ENCODE measurements around the gene FTO.

The FTO gene

GRCh38 chr16:53745753-53746266, 41.9 kb downstream of the FTO start:
- DNase-seq (ENCODE audit: low read depth, low spot score) = no peak
- peak overlapping the region; percentile 81 for H3K27ac ChIP-seq

- DNase-seq (ENCODE audit: low read depth, low spot score) = no peak
- H3K27ac ChIP-seq = no peak overlapping the region
Measured at GRCh38 chr16:53752560-53752959, 48.6 kb downstream of the FTO start.

GRCh38 chr16:53753431-53753830, 49.5 kb downstream of the FTO start:
- no peak overlapping the region for H3K27ac ChIP-seq
- no peak for DNase-seq (ENCODE audit: low read depth, low spot score)

GRCh38 chr16:53755026-53755910, 51.3 kb downstream of the FTO start:
- peak overlapping the region; percentile 12 for H3K27ac ChIP-seq
- peak; percentile 74 for DNase-seq (ENCODE audit: low read depth, low spot score)

- H3K27ac ChIP-seq = no peak overlapping the region
- DNase-seq (ENCODE audit: low read depth, low spot score) = no peak
Measured at GRCh38 chr16:53756275-53756996, 52.5 kb downstream of the FTO start.

- no peak for DNase-seq (ENCODE audit: low read depth, low spot score)
Measured at GRCh38 chr16:53757971-53758609, 54.1 kb downstream of the FTO start.

GRCh38 chr16:53761962-53762703, 58.2 kb downstream of the FTO start:
- no peak for DNase-seq (ENCODE audit: low read depth, low spot score)
- H3K27ac ChIP-seq = no peak overlapping the region

More at GRCh38 chr16:53757971-53758609, 54.1 kb downstream of the FTO start:
- no peak overlapping the region for H3K27ac ChIP-seq

- no peak overlapping the region for H3K27ac ChIP-seq
- no peak for DNase-seq (ENCODE audit: low read depth, low spot score)
Measured at GRCh38 chr16:53766304-53767016, 62.5 kb downstream of the FTO start.

- no peak for DNase-seq (ENCODE audit: low read depth, low spot score)
- H3K27ac ChIP-seq = peak overlapping the region; percentile 59
Measured at GRCh38 chr16:53768167-53768566, 64.2 kb downstream of the FTO start.

- H3K27ac ChIP-seq = peak overlapping the region; percentile 59
- DNase-seq (ENCODE audit: low read depth, low spot score) = peak; percentile 88
Measured at GRCh38 chr16:53768593-53768992, 64.6 kb downstream of the FTO start.

GRCh38 chr16:53769185-53769584, 65.2 kb downstream of the FTO start:
- no peak for DNase-seq (ENCODE audit: low read depth, low spot score)
- peak overlapping the region; percentile 59 for H3K27ac ChIP-seq

GRCh38 chr16:53769787-53770186, 65.8 kb downstream of the FTO start:
- no peak for DNase-seq (ENCODE audit: low read depth, low spot score)
- no peak overlapping the region for H3K27ac ChIP-seq

- DNase-seq (ENCODE audit: low read depth, low spot score) = no peak
- H3K27ac ChIP-seq = no peak overlapping the region
Measured at GRCh38 chr16:53770641-53771040, 66.7 kb downstream of the FTO start.

- DNase-seq (ENCODE audit: low read depth, low spot score) = no peak
- no peak overlapping the region for H3K27ac ChIP-seq
Measured at GRCh38 chr16:53771655-53772497, 67.9 kb downstream of the FTO start.

- H3K27ac ChIP-seq = no peak overlapping the region
- DNase-seq (ENCODE audit: low read depth, low spot score) = no peak
Measured at GRCh38 chr16:53773150-53773846, 69.3 kb downstream of the FTO start.

GRCh38 chr16:53773881-53774280, 69.9 kb downstream of the FTO start:
- H3K27ac ChIP-seq = no peak overlapping the region
- no peak for DNase-seq (ENCODE audit: low read depth, low spot score)

- DNase-seq (ENCODE audit: low read depth, low spot score) = no peak
- peak overlapping the region; percentile 68 for H3K27ac ChIP-seq
Measured at GRCh38 chr16:53775106-53775820, 71.3 kb downstream of the FTO start.

Data from epithelial cell of prostate (primary cell).